Stimulated activated CD4-positive, alpha-beta T cell treated with anti-CD3 and anti-CD28 coated beads, Interleukin-1b, Interleukin-23, amount 100 ng/mL, for 4 hours (primary cell): ENCODE data around the gene TEKTIP1.
"Not testable (repeated sequence)": the region's sequence is repeated elsewhere in the genome, so short reads cannot be mapped to it uniquely, and the experiment has no call there.

Experiments
- DNase-seq, 2 donors: peaks; one replicate each; pipeline ENCODE4 v3.0.0-alpha.2; 2020; ENCODE audit warnings: low read depth in 2 of 2

TEKTIP1 gene

GRCh38 chr19:3507371-3508120, 31.4 kb upstream of the TEKTIP1 start:
- peak in 1 of 2 donors; percentile 34 for DNase-seq

GRCh38 chr19:3508121-3508661, 30.8 kb upstream of the TEKTIP1 start:
- DNase-seq, result not testable (repeated sequence)

- DNase-seq, result no peak
Measured at GRCh38 chr19:3508771-3509535, 30.0 kb upstream of the TEKTIP1 start.

GRCh38 chr19:3509566-3509989, 29.4 kb upstream of the TEKTIP1 start:
- DNase-seq, result no peak

- DNase-seq, result no peak
Measured at GRCh38 chr19:3510727-3511126, 28.2 kb upstream of the TEKTIP1 start.

GRCh38 chr19:3511506-3512251, 27.3 kb upstream of the TEKTIP1 start:
- DNase-seq, result no peak

GRCh38 chr19:3512562-3513228, 26.3 kb upstream of the TEKTIP1 start:
- no peak for DNase-seq

GRCh38 chr19:3513229-3514140, 25.5 kb upstream of the TEKTIP1 start:
- no peak for DNase-seq

- no peak for DNase-seq
Measured at GRCh38 chr19:3514930-3515329, 24.0 kb upstream of the TEKTIP1 start.

GRCh38 chr19:3515891-3516422, 23.0 kb upstream of the TEKTIP1 start:
- no peak for DNase-seq

- no peak for DNase-seq
Measured at GRCh38 chr19:3516675-3517207, 22.2 kb upstream of the TEKTIP1 start.

- no peak for DNase-seq
Measured at GRCh38 chr19:3517638-3518037, 21.3 kb upstream of the TEKTIP1 start.

- DNase-seq, result no peak
Measured at GRCh38 chr19:3518255-3518654, 20.7 kb upstream of the TEKTIP1 start.

GRCh38 chr19:3518659-3519058, 20.3 kb upstream of the TEKTIP1 start:
- no peak for DNase-seq

- DNase-seq, result no peak
Measured at GRCh38 chr19:3519126-3519525, 19.8 kb upstream of the TEKTIP1 start.

- no peak for DNase-seq
Measured at GRCh38 chr19:3520166-3521103, 18.5 kb upstream of the TEKTIP1 start.

- no peak for DNase-seq
Measured at GRCh38 chr19:3521104-3521445, 17.9 kb upstream of the TEKTIP1 start.

GRCh38 chr19:3522421-3523360, 16.3 kb upstream of the TEKTIP1 start:
- DNase-seq, result no peak
